GM21528 (cell line): ENCODE results near the gene ENPP6.
"Not testable (repeated sequence)": the region's sequence is repeated elsewhere in the genome, so short reads cannot be mapped to it uniquely, and the experiment has no call there.

Experiments
- ATAC-seq: cut with Tn5 transposase; IDR thresholded peaks from one replicate; pipeline ENCODE4 v1.9.1; 2021; ENCODE audit warnings: mild to moderate bottlenecking, moderate library complexity; ENCODE audit not compliant: unreplicated experiment, low FRiP score

Gene ENPP6

DNA sequence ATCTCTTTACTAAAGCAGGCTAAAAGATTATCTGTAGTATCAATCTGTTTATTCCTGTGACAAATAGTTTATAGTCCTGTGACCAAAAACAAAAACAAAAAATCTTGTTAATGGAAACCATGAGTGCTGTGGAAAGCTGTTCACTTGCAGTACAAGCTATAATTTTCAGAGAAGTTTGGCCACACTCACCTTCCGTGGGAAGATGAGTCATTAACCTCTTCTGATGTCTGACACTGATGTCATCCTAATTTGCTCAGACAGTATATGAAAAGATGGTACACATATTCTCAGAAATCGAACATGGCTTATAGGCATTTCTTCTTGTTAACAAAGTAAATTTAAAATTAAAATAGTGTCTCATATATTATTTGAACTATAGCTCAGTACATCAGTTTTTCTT lies 19.9 kb upstream of the ENPP6 start:
- ATAC-seq, result no peak

DNA sequence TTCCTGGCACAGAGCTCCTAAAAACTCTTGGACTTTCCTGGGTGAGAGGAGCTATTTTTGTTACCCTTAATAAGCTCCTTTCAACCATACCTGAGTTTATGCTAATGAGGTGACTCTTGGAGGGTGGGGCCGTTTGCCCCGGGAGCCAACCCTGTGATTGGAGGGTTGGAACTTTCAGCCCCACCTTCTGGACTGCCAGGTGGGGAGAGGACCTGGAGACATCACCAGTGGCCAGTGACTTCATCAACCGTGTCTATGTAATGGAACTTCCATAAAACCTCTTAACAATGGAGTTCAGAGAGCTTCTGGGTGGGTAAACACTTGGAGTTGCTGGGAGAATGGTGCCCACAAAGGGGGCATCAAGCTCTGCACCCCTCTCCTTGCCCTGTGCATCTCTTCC lies 17.9 kb upstream of the ENPP6 start:
- ATAC-seq, result no peak

DNA sequence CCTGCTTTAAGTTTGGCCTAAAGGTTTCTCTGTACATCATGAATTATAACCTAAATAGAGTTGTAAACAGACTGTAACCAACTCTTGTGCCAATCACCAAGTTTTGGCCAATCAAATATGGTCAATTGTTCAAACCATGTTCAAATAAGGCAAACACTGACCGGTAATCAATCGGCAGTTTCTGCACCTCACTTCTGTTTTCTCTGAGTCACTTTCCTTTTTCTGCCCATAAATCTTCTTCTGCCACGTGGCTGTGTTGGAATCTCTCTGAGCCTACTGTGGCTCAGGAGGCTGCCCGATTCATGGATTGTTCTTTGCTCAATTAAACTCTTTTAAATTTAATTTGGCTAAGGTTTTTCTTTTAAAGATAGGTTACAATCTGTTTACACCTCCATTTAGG lies 16.5 kb upstream of the ENPP6 start:
- ATAC-seq, result no peak

DNA sequence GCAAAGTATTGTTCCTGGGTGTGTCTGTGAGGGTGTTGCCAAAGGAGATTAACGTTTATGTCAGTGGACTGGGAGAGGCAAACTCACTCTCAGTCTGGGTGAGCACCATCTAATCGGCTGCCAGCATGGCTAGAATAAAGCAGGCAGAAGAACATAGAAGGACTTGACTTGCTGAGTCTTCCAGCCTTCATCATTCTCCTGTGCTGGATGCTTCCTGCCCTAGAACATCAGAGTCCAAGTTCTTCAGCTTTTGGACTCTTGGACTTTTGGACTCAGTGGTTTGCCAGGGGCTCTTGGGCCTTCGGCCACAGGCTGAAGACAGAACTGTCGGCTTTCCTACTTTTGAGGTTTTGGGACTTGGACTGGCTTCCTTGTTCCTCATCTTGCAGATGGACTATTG lies 15.3 kb upstream of the ENPP6 start:
- ATAC-seq, result no peak

DNA sequence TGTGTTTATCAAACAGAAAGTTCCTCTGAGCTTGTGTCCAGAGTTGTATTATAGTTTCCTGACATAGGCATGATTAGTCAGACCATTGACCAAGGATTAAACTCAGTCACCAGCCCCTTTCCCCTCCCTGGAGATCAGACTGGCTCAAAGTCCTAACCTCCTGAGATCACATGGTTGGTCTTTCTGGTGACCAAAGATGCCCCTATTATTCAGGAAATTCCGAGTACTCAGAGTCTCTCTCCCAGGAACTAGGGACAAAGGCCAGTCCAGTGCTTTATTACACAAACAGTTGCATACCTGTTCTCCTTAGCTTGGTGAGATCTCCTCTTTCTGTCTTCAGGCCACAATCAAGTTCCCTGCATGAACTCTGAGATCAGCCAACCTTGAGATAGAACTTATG lies 14.5 kb upstream of the ENPP6 start:
- ATAC-seq, result no peak

DNA sequence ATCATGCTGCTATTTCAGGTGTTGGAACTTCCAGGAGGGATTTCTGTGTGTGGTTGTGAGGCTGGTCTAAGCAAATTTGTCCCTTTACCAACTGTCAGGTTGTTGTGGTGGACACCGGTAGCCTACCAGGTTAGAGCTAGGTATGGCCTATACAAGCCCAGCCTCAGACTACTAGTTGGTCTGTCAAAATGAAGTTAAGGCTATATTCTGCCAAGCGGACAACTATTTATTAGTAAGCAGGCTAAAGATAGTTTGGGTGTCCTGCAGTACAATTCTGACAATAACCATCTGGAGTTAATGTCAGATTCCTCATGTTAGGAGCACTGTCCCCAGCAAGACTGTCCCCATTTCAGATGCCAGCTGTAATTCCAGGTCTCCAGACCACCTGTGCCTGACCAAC lies 13.9 kb upstream of the ENPP6 start:
- ATAC-seq, result no peak

DNA sequence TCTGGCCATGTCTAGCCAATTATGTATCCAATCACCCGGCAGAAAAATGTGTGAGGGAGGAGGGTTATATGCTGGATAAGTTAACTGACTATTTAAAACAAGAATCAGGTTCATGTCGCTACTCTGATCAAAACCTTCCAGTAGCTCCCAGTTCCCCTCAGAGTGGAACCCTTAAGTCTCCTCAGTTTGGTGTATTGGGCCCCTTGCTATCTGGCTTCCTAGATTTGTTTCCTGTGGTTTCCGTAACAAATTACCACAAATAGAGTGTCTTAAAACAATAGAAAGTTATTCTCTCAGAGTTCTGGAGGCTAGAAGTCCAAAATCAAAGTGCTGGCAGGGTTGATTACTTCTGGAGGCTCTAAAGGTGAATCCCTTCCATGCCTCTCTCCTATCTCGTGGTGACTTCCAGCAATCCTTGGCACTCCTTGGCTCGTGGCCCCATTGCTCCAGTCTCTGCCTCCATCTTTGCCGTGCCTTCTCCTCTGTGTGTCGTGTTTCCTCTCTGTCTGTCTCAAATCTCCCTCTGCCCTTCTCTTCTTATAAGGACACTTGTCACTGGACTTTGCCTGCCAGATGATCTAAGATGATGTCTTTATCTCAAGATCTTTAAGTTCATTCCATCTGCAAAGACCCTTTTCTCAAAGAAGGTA lies 10.5 kb upstream of the ENPP6 start:
- no peak for ATAC-seq

DNA sequence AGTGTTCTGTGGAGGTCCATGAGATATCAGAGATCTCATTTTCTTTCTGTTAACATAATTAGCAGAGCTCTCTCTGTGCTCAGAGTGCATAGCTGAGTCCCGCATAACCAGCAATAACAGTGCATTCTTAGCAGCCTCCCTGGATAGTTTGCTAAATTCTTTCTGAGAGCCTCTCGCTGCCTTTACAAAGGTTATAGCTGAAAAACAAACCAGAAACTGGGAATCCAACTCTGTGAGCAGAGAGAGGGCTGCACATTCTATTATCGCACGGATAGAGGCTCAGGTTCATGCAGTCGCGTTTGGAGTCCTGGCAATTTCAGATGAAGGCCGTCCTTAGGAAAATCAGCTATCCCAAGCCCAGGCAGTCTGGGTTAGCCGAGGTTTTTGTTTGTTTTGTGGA lies 1.2 kb downstream of the ENPP6 start:
- ATAC-seq, result no peak

DNA sequence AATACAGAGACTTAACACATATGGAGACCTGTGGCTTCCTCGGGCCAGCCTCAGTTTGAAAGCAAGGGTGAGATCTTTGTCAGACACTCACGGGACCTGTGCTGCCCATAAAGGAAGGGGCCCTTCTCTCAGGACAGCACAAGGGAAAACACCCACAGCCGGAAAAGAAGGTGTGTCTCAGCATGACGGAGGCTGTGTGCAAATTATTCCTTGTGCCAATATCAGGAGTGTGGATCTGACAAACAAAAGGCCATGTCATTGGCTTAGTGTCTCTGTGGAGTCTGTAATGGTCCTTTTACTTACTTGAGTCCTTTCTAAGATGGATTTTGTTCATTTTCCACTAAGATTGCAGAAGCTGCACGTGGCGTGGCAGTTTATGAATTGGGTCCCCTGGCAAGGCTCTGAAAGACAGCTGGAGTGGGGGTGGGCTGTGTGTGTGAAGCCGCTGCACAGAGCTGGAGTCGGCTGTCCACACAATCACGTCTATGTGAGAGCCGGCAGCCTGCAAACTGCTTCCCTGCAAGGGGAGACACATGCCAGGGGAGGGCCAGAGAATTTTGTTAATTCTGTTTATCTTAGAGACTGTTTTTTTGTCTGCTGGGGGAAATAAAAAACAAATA lies 1.9 kb downstream of the ENPP6 start:
- no peak for ATAC-seq

DNA sequence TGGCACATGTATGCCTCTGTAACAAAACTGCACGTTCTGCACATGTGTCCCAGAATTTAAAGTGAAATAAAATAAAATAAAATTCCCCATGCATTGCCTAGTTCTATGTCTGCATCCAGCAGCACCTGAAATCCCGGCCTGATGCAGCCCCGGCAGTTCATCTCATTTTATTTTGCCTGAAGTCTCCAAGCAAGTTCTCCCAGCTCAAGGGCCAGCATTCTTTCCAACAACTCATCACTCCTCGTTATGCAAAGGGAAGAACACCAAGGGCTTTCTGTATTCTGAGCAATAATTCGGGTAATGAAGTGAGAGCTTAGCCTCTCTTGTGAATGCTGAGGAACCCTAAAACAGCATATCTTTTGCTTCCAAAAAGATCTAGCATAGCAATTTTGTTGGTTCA lies 2.7 kb downstream of the ENPP6 start:
- no peak for ATAC-seq

DNA sequence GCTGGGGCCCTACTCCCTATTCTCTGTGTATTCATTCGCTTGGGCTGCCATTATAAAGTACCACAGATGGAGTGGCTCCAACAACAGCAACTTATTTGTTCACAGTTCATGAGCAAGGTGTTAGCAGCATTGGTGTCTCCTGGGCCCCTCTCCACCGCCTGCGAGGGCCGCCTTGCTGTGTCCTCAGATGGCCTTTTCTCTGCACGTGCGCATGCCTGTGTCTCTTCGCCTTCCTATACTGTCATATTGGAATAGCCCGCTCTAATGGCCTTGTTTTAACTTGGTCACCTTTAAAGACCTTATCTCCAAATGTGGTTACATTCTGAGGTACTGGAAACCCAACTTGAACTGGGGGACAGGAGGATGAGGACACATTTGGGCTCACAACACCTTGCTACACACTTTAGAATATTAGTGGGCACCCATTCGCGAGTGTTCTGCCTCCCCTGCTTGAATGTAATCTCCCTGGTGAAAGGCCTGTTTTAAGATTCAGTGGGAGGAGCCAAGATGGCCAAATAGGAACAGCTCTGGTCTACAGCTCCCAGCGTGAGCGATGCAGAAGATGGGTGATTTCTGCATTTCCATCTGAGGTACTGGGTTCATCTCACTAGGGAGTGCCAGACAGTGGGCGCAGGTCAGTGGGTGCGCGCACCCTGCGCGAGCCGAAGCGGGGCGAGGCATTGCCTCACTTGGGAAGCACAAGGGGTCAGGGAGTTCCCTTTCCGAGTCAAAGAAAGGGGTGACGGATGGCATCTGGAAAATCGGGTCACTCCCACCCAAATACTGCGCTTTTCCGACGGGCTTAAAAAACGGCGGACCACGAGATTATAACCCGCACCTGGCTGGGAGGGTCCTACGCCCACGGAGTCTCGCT lies 9.7 kb downstream of the ENPP6 start:
- not testable (repeated sequence) for ATAC-seq

DNA sequence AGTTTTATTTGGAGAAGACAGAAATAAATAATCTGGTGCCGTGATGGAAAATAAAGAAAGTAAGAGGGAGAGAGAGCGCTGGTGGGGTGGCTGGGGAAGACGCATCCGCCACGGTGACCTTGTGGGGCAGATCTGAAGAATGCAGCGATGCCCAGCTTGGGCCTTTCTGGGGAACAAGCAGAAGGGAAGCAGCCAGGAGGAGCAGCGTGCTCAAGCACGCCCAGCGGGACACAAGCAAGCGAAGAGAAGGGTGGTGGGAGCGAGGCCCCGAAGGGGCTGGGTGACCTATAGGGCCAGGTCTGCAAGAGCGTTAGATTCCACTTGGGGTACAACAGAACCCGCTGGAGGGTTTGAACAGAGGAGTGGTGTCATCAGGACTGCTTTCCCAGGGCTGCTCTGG lies 12.4 kb downstream of the ENPP6 start:
- ATAC-seq, result no peak

DNA sequence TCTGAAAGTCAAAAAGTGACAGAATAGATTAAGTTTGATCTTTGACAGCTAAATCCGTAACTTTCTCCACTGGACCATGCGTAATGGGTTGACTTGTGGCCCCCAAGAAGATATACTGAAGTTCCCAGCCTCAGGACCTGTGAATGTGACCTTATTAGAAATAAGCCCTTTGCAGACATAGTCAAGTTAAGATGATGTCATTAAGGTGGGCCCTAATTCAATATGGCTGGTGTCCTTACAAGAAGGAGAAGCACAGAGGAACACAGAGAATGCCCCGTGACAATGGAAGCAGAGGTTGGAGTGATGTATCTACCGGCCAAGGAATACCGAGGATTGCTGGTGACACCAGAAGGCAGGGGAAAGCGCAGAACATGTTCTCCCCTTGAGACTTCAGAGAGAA lies 14.4 kb downstream of the ENPP6 start:
- ATAC-seq, result no peak

DNA sequence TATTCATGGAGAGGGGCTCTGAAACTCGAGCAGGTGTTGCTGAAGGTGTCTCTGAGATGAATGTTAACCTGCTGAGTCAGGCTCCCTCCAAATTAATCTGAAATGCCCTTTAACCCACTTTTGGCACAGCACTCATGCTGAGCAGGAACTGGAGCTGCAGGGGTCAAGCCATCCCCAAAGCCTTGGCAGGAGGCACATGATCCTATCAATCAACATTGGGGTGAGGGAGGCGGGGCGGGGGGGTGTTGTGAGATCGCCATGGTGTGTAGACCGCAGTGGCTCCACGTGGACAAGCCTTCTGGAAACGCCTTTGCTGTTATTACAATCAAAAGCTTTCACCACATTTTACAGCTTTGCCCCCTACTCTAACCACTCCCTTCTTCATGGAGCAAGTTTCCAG lies 16.5 kb downstream of the ENPP6 start:
- ATAC-seq, result no peak

DNA sequence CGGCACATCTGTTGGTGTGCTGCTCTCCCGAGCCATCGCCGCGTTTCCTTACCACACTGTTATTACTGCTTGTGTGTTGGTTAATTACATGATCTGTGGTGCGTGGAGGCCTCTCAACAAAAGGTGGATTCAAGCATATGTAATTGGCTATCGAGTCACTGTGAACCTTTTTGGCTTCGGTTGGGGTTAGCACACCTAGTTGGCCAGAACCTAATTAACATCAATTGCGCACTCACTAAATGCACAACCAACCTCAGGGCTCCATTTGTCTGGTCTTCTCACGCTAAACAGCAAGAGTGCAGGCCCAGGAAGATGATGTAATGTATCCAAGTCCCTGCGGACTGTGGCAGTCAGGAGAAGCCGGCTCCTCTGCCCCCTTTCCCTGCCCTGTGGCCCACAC lies 17.4 kb downstream of the ENPP6 start:
- ATAC-seq, result no peak

DNA sequence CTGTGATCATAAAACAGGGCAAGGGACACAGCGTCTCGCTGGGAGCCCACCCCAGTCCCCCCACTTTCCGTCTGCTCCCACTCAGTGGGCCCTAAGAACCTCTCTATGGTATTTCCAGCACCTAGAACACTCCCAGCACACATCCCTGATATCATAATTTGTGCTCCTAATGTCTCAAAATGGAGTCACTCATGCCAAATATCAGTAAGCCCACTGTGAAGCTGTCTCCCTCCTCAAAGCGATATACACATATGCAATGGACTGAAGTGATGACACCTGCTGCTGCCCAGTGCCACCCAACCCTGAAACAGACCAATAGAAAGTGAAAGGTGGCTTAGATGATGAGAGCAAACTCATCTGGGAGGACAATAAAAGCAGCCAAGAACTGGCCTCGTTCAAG lies 17.9 kb downstream of the ENPP6 start:
- ATAC-seq, result no peak

DNA sequence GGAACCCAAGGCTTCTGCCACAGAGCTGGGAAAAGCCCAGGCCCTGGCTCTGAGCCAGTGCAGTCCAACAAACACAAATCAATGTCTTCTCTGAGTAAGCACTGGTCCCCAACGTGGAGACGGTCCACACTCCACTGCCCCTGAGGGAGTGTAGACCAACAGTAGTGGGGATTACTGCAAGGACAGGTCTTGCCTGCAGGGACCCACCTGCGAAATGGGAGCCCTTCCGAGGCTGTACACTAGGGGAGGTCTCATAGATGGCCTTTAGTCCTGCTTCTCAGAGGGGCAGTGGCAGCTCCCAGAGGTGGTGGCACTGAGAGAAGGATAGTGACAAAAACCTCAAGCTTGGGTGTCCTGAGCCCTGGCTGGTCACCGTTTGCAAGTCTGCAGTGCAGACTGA lies 19.5 kb downstream of the ENPP6 start:
- ATAC-seq, result no peak

DNA sequence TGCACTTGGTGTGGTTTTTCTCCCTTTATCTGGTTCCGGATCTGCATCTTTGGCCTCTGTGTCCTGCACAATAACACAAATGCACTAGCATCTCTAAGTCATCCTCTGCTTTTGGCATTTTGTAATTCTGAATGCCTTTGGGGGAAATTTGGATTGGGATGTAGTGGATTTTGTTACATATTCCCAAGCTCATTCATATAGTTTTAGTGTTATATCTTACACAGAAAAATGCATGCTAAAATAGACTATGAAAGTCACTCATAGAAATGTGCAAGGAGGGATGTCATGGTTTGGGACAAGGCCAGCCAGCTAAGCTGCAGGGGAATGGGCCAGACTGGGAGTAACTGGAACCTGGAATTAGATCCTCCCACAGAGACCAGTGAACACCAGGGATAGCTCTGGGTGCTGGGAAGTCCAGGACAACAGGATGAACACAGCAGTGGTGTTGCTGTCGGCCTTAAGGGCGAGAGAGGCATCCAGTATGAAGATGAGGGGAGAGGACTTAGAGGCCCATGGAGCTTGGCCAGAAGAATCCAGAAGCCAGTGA lies 20.1 kb downstream of the ENPP6 start:
- ATAC-seq, result no peak

DNA sequence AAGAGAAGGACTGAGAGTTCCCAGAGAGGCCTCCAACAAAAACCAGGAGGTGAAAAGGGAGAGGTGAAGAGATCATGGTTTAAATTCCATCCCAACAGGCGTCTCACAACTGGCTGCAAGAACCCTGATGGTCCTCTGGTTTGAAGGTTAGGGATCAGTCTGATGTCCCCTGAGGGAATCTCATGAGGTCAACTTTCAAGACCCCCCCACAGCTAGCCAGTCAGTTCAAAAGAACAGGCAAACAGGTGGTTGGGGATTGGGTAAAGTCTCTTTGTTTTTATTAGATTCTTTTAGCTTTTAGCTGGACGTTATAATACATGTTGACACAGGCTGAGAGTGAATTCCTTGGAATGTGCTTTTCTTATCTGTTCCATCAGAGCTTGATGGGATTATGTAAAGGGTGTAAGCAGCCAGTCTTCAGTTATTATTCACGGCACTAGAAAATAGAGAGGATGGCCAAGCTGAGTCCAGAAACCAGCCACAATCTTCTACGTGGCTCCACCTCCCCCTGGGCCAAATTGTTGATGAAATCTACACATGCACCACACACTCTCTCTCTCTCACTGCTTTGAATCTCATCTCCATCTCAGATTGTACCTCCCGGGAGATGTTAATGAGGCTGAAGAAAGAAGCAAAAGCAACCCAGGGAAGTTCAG lies 20.8 kb downstream of the ENPP6 start:
- ATAC-seq, result no peak

DNA sequence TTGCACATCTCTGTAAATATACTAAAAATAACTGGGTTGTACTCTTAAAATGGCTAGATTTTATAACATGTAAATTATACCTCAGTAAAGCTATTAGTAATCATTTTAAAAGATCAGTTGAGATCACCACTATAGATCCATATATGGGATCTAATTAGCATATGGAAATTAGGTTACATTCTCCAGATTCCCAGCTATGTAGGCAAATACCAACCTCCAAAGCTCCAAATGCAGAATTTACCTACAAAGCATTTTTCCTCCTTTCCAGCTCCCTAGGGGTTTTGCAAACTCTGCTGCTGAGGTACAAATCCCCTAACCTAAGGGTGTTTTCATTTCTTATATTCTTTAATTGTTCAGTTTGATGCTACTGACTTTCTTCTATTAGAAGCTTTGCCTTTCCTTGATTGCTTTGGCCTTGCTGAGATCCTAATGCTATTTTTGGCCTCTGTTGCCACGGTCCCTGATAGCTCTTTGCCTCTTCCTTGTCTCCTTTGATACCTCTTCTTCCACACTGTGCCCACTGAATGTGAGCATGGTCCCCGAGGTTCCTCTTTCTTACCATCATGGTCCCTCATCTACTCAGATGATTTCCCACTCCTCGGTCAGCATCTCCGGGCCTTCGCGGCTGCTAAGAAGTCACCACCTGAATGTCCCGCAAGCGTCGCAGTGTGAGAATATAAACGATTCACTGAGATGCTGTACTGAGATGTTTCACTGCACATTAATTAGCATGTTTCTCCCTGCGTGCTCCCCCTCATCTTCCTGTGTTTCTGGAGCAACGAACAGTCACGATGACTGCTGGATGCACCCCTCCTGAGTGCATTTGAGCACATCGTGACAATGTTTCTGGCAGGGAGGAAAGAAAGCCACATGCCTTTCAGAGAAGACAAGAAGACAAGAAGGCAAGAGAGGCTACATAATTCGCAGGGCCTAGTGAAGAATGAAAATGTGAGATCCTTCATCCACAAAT lies 23.8 kb downstream of the ENPP6 start:
- ATAC-seq, result no peak
